HS-5 (cell line): ENCODE results near the gene ZNF600.
"Not testable (repeated sequence)": the region's sequence is repeated elsewhere in the genome, so short reads cannot be mapped to it uniquely, and the experiment has no call there.

ENCODE experiments used
- DNase-seq: peaks from one replicate; pipeline ENCODE4 v3.0.0-alpha.2; 2012; ENCODE audit warnings: low read depth

ZNF600 gene

DNA sequence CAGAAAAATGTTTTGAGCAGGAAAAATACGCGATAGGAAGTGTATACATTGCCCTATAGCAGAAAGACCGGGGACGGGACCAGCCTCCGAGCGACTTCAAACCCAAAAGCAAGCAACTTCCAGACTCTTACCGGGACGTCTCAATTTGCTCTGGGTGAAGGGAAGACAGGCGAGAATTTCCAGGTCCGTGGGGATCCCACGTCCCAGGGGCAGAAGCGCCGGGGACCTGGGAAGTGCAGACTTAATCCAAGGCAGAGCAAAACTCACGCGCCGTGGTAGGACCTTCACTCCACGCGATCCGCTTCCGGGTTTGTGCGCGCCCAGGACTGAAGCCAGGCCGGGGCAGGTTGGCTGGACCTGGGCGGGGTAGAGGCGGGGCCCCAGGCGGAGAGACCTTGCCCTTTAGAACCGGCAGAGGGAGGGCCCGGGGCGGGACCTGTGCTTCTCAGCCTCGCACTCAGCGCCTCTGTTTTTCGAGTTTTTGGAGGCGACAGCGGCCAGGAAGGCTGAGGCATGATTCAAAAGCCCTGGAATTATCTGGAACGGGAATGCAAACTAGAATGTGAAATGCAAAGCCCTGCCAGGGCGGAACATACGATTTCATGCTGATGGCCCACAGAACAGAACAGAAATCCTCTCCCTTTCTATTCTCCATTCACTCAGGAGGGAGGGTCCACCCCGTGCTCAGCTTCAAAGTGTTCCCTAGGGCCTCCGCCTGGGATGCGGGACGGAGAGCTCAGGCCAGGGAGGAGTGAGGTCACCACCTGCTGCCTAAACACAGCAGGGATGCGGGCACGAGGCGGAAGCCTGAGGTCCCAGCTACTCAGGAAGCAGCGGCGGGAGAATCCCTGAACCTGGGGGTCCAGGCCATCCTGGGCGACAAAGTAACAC is at the start of gene ZNF600:
Gene ZNF600, minus strand, starts transcription at position 328 of the 891 bp plus-strand sequence. CDS start 7,903 bp downstream, outside the sequence.
- peak; percentile 38 for DNase-seq

DNA sequence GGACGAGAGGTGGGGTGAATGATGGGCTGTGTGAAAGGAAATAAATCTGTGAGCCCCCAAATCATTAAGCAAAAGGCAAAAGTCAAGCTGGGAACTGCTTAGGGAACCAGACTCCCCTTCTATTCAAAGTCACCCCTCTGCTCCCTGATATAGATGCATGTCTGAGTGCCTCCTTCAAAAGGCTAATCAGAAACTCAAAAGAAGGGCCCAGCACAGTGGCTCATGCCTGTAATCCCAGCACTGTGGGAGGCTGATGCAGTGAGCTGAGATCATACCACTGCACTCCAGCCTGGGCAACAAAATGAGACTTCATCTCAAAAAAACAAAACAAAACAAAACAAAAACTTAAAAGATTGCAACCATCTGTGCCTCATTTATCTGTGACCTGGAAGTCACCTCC is 47.7 kb upstream of the ZNF600 start:
- not testable (repeated sequence) for DNase-seq

DNA sequence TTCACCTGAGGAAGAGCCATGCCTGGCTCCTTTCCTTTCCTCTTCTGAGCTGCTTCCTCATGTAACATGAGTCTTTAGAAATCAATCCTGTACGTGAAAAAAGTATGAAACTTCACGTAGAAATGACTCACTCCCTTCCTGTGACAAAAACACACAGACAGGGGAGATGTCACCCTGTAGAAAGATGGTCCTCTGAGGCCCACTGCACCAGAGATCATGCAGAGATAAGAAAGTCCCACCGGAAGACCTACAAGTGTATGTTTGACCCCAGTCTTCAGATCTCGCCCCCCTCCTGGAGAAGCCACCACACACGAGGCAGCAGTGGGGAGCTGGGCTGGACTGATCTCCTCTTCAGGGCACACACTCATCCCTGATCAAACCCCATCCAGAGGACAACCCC is 47.0 kb upstream of the ZNF600 start:
- DNase-seq, result not testable (repeated sequence)

DNA sequence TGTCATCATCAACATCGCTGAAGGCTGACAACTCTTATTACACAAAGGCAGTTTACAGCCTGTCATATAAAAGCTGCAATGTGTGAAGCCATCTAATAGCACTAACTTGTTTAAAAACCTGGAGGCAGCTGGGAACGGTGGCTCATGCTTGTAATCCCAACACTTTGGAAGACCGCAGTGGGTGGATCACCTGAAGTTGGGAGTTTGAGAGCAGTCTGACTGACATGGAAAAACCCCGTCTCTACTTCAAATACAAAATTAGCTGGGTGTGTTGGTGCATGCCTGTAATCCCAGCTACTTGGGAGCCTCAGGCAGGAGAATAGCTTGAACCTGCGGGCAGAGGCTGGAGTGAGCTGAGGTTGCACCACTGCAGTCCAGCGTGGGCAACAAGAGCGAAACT is 43.3 kb upstream of the ZNF600 start:
- DNase-seq, result not testable (repeated sequence)

DNA sequence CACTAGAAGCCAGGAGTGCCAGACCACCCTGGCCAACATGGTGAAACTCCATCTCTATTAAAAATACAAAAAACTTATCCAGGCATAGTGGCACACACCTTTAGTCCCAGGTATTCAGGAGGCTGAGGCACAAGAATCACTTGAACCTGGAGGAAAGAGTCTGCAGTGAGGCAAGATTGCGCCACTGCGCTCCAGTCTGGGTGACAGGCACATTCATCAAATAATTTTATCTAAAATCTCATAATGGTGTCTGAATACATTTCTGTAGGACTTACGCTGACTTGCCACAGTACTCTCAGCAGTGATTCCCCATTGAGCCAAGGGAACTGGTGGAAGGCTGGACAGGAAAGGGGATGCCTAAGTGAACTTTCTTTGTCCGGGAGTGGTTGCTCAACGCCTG is 39.2 kb upstream of the ZNF600 start:
- no peak for DNase-seq

DNA sequence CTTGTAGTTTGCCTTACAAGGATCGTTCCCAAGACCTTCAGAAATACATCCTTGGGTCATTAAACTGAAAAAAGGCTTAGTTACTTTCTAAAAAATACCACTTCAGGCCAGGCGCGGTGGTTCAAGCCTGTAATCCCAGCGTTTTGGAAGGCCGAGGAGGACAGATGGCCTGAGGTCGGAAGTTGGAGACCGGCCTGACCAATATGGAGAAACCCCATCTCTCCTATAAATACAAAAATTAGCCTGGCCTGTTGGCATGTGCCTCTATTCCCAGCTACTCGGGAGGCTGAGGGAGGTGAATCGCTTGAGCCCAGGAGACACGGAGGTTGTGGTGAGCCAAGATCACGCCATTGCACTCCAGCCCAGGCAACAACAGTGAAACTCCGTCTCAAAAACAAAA is 37.1 kb upstream of the ZNF600 start:
- DNase-seq, result no peak

DNA sequence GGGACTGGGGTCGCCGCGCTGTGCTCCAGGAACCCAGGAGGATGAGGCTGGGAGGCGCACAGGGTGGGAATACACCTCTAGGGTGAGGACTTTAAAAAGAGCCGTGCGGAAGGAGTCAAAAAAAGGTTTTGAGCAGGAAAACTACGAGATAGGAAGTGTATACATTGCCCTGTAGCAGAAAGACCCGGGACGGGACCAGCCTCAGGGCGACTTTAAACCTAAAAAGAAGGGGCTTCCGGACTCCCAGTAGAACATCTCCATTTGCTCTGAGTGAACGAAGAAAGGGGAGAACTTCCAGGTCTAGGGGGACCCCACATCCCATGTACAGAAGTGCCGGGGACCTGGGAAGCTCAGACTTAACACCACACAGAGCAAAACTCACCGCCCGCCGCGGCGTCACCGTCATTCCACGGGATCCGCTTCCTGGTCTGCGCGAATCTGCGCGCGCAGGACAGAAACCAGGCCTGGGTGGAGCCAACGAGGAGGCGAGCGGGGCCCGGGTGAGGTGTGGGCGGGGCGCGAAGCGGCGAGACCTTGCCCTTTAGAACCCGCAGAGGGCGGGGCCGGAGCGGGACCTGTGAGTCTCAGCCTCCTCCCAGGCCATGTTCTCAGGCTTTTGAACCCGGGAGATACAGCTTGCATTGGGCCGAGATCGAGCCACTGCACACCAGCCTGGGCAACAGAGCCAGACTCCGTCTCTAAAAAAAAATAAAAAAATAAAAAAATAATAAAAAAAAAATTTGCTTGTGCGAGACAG is 34.8 kb upstream of the ZNF600 start, which contains the start of gene ZNF28:
Gene ZNF28, minus strand, starts transcription at position 430 of the 757 bp plus-strand sequence. CDS start 3,675 bp downstream, outside the sequence.
- DNase-seq, result not testable (repeated sequence)

DNA sequence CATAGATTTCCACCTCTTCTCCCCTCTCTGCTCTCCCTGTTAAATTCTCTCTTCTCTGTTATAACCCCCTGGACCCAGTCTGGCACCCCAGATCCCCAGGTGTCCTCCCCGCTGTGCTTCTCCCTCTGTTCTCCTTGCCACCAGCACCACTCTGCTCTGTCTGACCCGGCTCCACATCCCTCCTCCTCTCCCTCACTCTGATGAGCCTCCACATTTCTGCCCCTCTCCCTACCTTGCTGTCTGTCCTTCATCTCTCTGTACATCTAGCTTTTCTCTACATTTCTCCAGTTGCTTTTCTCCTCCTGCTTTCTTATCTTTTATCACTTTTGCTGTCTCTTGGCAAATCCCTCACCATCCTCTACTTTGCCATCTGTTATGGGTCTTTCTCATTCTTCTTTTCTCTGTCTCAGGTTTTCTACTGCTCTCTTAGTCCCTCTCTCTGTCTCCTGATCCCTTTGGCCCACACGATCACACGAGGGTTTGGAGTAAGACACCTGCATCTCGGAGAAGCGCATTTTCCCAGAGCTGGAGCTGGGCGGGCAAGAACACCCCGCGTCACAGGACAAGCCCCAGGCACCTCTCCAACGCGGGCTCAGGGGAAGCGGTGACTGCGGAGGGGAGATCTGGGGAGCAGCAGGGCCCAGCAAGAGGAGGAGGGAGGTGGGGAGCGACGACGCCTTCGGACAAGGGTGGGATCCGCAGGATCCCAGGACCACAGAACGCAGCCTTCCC is 34.0 kb upstream of the ZNF600 start:
- not testable (repeated sequence) for DNase-seq

DNA sequence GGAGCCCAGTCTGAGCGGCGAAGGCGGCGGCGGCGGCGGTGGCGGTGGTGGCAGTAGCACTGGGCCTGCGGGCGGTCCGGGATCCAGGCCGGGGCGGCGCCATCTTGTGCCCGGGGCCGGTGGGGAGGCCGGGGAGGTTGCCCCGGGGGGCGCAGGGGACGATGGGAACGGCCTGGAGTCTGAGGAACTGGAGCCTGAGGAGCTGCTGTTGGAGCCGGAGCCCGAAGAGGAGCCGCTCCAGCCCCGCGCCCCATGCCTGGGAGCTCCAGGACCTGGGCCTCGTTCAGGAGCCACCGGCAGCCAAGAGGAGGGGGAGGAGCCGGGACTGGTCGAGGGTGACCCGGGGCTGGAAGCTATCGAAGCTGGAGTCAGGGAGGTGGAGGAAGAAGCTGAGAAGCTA is 23.2 kb upstream of the ZNF600 start:
- no peak for DNase-seq

DNA sequence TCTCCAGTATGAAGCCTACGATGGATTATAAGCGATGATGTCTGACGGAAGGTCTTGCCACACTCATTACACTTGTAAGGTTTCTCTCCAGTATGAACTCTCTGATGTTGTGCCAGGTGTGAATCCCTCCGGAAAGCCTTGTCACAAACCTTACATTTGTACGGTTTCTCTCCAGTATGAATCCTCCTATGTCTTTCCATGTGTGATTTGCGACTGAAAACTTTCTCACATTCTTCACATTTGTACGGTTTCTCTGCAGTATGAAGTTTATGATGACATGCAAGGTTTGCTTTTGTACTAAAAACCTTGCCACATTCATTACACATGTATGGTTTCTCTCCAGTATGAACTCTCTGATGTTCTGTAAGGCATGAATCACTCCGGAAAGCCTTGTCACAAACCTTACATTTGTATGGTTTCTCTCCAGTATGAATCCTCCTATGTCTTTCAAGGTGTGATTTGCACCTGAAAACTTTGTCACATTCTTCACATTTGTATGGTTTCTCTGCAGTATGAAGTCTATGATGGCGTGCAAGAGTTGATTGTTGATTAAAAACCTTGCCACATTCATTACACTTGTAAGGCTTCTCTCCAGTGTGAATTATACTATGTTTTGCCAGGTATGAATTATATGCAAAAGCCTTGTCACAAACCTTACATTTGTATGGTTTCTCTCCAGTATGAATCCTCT is 13.5 kb upstream of the ZNF600 start:
- DNase-seq, result not testable (repeated sequence)

DNA sequence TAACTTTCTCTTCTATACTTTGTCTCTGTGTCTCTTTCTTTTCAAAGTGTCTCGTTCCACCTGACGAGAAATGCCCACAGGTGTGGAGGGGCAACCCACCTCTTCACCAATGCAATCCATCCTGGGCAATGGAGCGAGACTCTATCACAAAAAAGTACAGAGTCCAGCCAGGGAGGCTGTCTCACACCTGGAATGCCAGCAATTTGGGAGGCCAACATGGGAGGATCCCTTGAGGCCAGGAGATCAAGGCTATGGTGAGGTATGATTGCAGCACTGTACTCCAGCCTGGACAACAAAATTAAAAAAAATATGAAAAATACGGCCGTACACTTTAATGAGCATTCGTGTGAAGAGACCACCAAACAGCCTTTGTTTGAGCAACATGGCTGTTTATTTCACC is 2.8 kb upstream of the ZNF600 start:
- DNase-seq, result no peak

DNA sequence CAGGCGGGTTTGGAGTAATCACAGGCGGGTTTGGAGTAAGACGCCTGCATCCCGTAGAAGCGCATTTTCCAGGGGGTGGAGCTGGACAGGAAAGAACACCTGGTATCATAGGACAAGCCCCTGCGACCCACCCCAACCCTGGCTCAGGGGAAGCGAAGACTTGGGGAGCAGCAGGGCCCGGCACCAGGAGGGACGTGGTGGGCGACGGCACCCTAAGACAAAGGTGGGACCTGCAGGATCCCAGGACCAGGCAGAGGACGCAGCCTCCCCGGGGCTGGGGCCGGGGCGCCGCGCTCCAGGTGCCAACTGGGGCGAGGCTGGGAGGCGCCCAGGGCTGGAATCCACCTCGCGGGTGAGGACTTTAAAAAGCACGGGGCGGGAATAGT is 520 bp downstream of the ZNF600 start:
- DNase-seq, result no peak

DNA sequence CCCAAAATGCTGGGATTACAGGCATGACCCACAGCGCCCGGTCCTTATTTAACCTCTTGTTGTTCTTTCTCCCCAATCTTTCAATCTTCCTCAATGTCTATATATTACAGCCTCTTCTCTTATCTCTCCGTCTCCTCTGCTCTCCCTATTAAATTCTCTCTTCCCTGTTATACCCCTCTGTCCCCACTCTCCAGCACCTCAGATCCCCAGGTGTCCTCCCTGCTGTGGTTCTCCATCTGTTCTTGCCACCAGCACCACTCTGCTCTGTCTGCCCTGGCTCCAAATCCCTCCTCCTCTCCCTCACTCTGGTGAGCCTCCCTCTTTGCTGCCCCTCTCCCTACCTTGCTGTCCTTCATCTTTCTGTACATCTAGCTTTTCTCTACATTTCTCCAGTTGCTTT is 1.1 kb downstream of the ZNF600 start:
- DNase-seq, result no peak

DNA sequence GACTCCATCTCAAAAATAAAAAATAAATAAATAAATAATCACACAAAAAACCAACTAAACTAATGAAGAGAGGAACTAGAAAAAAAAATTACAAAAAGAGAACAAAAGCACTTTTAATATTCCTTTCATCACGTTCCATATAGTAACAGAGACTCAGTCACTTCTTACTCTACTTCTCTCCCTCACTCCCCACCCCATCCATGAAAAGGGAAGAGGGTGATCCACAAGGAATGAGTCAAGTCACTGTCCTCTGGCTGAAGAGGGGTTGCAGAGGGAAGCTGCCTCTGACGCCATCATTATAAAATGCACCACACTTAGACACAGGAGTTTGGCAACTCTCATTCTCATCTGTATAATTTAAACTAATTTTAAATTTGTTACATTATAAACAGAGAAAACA is 3.7 kb downstream of the ZNF600 start:
- DNase-seq, result not testable (repeated sequence)

DNA sequence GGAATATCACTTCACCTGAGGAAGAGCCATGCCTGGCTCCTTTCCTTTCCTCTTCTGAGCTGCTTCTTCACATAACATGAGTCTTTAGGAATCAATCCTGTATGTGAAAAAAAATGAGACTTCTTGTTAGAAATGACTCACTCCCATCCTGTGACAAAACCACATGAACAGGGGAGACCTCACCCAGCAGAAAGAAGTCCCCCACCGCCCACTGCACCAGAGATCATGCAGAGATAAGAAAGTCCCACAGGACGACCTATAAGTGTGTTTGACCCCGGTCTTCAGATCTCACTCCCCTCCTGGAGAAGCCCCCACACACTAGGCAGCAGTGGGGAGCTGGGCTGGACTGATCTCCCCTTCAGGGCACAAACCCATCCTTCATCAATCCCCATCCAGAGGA is 7.8 kb downstream of the ZNF600 start:
- DNase-seq, result no peak

DNA sequence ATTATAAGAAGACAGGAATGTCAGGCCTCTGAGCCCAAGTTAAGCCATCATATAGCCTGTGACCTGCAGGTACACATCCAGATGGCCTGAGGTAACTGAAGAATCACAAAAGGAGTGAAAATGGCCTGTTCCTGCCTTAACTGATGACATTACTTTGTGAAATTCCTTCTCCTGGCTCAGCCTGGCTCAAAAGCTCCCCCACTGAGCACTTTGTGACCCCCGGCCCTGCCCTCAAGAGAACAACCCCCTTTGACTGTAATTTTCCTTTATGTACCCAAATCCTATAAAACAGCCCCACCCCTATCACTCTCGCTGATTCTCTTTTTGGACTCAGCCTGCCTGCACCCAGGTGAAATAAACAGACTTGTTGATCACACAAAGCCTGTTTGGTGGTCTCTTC is 30.1 kb downstream of the ZNF600 start:
- DNase-seq, result not testable (repeated sequence)

DNA sequence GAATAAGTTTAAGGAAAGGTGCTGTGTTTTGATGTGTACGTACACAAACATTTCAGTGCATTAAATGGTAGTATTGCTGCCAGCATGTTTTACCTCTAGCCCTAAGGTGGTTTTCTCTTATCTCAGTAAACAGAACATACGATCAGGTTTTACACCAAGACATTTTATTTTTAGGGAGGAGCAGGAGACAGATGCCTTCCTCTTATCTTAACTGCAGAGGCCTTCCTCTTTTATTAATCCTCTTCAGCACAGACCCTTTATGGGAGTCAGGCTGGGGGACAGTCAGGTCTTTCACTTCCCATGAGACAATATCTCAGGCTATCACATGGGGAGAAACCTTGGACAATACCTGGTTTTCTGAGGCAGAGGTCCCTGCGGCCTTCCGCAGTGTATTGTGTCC is 36.8 kb downstream of the ZNF600 start:
- DNase-seq, result no peak

DNA sequence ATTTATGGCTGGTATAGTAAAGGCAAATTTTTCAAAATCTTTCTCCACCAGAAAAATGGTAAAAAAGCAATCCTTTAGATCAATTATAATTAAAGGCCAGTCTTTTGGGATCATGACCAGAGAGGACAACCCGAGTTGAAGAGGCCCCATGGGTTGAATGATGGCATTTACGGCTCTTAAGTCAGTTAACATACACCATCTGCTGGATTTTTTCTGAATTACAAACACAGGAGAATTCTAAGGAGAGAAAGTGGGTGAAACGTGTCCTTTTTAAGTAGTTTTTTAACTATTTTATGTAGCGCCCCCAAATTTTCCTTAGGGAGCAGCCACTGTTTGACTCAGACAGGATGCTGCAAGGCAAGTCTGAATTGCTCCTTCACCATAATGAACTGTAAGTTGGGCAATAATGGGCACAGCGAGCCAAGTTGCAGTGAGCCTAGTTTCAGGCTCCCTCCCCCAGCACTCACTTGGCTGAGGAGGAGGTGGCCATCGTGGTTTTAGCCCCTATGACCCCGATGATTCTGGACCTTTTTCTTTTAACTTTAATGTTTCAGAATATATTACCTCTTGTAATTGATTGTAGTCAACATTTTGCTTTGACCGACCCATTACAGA is 38.1 kb downstream of the ZNF600 start:
- no peak for DNase-seq

DNA sequence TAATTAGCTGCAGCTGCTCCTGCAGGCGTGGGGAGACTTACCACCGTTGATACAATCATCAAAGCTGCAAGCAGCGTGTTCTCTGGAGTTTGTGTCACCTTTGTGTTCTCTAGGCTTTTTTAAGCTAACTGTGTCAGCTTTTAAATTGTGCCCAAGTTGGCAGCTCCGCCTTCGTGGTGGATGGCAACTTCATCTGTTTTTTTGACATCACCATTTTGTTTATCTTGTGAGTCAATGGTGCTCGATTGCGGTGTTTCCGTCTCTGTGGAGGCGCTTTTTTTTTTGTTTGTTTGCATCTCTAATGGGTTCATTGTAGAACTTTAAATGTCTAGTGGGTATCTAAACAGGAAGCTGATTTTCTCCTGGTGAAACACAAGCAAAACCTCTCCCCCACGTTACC is 40.7 kb downstream of the ZNF600 start:
- not testable (repeated sequence) for DNase-seq

DNA sequence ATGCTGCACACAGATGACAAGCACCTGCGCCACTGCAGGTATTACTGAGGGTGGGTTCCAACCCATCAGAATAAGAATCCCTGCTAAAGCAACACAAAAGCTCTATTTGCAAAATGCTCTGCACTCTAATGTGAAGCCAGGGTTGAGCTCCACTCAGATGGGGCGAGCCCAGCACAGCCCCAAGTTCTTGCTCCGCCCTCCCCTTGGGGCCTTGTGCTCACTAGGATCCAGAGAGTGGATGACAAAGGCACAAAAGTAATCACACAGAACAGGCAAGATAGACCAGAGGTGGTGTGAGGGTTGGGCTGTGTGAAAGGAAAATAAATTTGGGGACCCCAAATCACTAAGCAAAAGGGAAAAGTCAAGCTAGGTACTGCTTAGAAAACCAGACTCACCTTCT is 43.5 kb downstream of the ZNF600 start:
- DNase-seq, result no peak

DNA sequence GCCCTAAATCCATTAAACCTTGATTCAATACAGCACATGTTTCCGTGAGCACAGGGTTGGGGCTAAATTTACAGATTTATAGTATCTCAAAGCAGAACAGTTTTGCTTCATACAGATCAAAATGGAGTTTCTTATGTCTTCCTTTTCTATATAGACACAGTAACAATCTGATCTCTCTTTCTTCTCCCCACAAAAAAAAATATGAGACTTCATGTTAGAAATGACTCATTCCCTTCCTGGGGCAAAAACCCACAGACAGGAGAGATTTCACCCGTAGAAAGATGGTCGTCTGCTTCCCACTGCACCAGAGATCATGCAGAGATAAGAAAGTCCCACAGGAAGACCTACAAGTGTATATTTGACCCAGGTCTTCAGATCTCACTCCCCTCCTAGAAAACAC is 44.1 kb downstream of the ZNF600 start:
- DNase-seq, result no peak
